NB4 (cell line): ENCODE measurements around the gene IDNK.

Experiments used
- DNase-seq: peaks from one replicate; pipeline ENCODE4 v3.0.0; 2010; ENCODE audit warnings: low read depth
- H3K4me3 ChIP-seq: one replicate; pipeline ENCODE4 v1.5.1; 2011; ENCODE audit warnings: mild to moderate bottlenecking, low read depth, low read length, moderate library complexity
- MYC ChIP-seq: IDR thresholded peaks from 2 replicates; pipeline ENCODE4 v1.6.1; 2011; ENCODE audit warnings: low read depth, low read length
- POLR2A ChIP-seq: IDR thresholded peaks from 2 replicates; pipeline ENCODE4 v1.6.1; 2011; ENCODE audit warnings: mild to moderate bottlenecking; ENCODE audit not compliant: insufficient read length; ENCODE audit errors: extremely low read depth
- TF ChIP-seq, protein P1 (sequence below): IDR thresholded peaks from 2 replicates; pipeline ENCODE4 v1.6.1; 2011; ENCODE audit warnings: low read depth, low read length
- TF ChIP-seq, protein P2 (sequence below): IDR thresholded peaks from one replicate; pipeline ENCODE4 v1.5.1; 2012; ENCODE audit warnings: low read depth, low read length

IDNK gene

GRCh38 chr9:83677596-83677995, 54.7 kb downstream of the IDNK start:
- TF ChIP-seq, protein P1, sequence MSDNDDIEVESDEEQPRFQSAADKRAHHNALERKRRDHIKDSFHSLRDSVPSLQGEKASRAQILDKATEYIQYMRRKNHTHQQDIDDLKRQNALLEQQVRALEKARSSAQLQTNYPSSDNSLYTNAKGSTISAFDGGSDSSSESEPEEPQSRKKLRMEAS = no peak
- TF ChIP-seq, protein P2, sequence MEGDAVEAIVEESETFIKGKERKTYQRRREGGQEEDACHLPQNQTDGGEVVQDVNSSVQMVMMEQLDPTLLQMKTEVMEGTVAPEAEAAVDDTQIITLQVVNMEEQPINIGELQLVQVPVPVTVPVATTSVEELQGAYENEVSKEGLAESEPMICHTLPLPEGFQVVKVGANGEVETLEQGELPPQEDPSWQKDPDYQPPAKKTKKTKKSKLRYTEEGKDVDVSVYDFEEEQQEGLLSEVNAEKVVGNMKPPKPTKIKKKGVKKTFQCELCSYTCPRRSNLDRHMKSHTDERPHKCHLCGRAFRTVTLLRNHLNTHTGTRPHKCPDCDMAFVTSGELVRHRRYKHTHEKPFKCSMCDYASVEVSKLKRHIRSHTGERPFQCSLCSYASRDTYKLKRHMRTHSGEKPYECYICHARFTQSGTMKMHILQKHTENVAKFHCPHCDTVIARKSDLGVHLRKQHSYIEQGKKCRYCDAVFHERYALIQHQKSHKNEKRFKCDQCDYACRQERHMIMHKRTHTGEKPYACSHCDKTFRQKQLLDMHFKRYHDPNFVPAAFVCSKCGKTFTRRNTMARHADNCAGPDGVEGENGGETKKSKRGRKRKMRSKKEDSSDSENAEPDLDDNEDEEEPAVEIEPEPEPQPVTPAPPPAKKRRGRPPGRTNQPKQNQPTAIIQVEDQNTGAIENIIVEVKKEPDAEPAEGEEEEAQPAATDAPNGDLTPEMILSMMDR = no peak
- no peak for TF ChIP-seq MYC
- no peak for TF ChIP-seq POLR2A
- H3K4me3 ChIP-seq = no peak overlapping the region
- no peak for DNase-seq

DNA sequence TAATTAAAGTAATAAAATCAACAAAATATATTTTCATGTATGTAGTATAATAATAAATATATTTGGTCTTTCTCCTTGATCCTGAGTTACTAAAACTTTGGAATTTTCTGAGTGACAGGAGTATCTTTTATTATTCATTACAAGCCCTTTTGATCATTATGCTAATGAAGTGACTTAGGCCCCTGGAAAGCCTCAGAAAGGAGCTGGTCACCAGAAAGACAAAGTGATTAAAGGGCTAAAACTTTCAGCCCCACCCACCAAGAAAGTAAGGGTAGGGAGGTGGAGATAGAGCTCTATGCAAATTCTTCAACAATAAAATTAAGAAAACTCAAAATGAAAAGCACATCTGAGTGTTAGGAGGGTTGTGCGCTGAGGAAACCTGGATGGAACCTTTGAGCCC, 57.3 kb downstream of the IDNK start:
- DNase-seq = no peak
- H3K4me3 ChIP-seq = no peak overlapping the region
- TF ChIP-seq, protein P2 = no peak
- TF ChIP-seq MYC = no peak
- TF ChIP-seq, protein P1 = no peak
- TF ChIP-seq POLR2A = no peak

GRCh38 chr9:83681490-83681889, 58.5 kb downstream of the IDNK start:
- TF ChIP-seq, protein P2 = no peak
- TF ChIP-seq POLR2A (no peak), MYC (no peak)
- TF ChIP-seq, protein P1 = no peak
- DNase-seq = no peak
- H3K4me3 ChIP-seq = no peak overlapping the region

DNA sequence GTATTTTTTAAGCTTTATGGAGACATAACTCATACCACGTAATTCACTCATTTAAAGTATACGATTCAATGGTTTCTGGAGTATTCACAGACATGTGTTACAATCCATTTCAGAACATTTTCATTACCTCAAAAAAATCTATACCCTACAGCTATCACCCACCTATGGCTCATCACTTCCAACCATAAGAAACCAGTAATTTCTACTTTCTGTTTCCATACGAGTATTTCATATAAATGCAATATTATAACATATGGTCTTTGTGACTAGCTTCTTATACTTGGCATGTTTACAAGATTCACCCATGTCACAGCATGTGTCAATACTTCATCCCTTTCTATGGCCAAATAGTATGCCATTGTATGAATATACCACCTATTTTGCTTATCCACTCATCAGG, 66.0 kb downstream of the IDNK start:
- TF ChIP-seq, protein P1 = no peak
- TF ChIP-seq POLR2A (no peak), MYC (no peak)
- TF ChIP-seq, protein P2 = no peak
- H3K4me3 ChIP-seq = no peak overlapping the region
- no peak for DNase-seq

- no peak for TF ChIP-seq POLR2A
- no peak for TF ChIP-seq MYC
- TF ChIP-seq, protein P2 = no peak
- TF ChIP-seq, protein P1 = no peak
- no peak for DNase-seq
- H3K4me3 ChIP-seq = no peak overlapping the region
These were observed 68.5 kb downstream of the IDNK start for GRCh38 chr9:83691492-83691891.
